H1 (cell line): ENCODE results near the gene VSIG10. TPM values are rescaled to one million over a fixed set of nuclear protein-coding genes. Genes with fewer than 3 reads are reported as not detected.

Source experiments
- CTCF ChIA-PET: fragments of 300-600 bp; sonication (Branson Sonifier 250); formaldehyde crosslinking; loops from one replicate; lab custom pipeline; 2021; ENCODE audit not compliant: partially characterized antibody; lab: Charles Lee
- POLR2A ChIA-PET: fragments of 300-600 bp; sonication (Branson Sonifier 250); formaldehyde crosslinking; loops from one replicate; lab custom pipeline; 2021; ENCODE audit warnings: inconsistent platforms; ENCODE audit not compliant: partially characterized antibody; lab: Charles Lee
- DNase-seq, 2 experiments: peaks; one replicate each; pipeline versions ENCODE4 v3.0.0 to v3.0.0-alpha.2; 2010 to 2022; ENCODE audit warnings: low spot score in 2 of 2, low read depth in 1 of 2, mixed read lengths in 1 of 2
- FAIRE-seq: peaks from 2 replicates; lab custom pipeline; 2011; peaks lifted over from hg19 to GRCh38; lab: Jason Lieb, UNC
- H2AFZ ChIP-seq: 2 replicates; pipeline ENCODE4 v1.8.1; 2012; ENCODE audit warnings: low read length, inconsistent platforms
- H2AK5ac ChIP-seq: 2 replicates; pipeline ENCODE4 v1.6.1; 2013; ENCODE audit warnings: low read depth, low read length
- H2BK120ac ChIP-seq: replicated peaks from 2 replicates; pipeline ENCODE3; 2013; ENCODE audit warnings: low read depth, low read length, inconsistent platforms
- H2BK12ac ChIP-seq: 2 replicates; pipeline ENCODE4 v1.6.1; 2013; ENCODE audit warnings: low read depth, low read length
- H2BK15ac ChIP-seq: 2 replicates; pipeline ENCODE4 v1.6.1; 2013; ENCODE audit warnings: low read length
- H2BK20ac ChIP-seq: 2 replicates; pipeline ENCODE4 v1.6.1; 2013; ENCODE audit warnings: low read length
- H2BK5ac ChIP-seq: 2 replicates; pipeline ENCODE4 v1.6.1; 2013; ENCODE audit warnings: low read depth, low read length
- H3K14ac ChIP-seq: 2 replicates; pipeline ENCODE4 v1.6.1; 2013; ENCODE audit warnings: inconsistent platforms; ENCODE audit not compliant: insufficient read length
- H3K18ac ChIP-seq: 2 replicates; pipeline ENCODE4 v1.6.1; 2013; ENCODE audit warnings: low read length; ENCODE audit errors: extremely low read depth
- H3K23ac ChIP-seq: 2 replicates; pipeline ENCODE4 v1.6.1; 2013; ENCODE audit warnings: inconsistent platforms; ENCODE audit not compliant: insufficient read length
- H3K23me2 ChIP-seq: 2 replicates; pipeline ENCODE4 v1.6.1; 2013; ENCODE audit warnings: low read depth, low read length
- H3K27ac ChIP-seq: 2 replicates; pipeline ENCODE4 v1.6.1; 2011; ENCODE audit warnings: low read depth, low read length, inconsistent platforms
- H3K27me3 ChIP-seq, 4 experiments: replicated peaks in 1 of 4; 1 replicate in 1 of 4; 2 replicates in 3 of 4; pipeline versions ENCODE4 v1.6.1 to v1.8.1; 2011 to 2013; ENCODE audit warnings: low read length in 3 of 4, mild to moderate bottlenecking in 3 of 4, inconsistent platforms in 2 of 4, mixed read lengths in 2 of 4, moderate library complexity in 1 of 4; ENCODE audit not compliant: control insufficient read depth in 3 of 4, insufficient read depth in 3 of 4; ENCODE audit errors: extremely low read depth in 1 of 4
- H3K36me3 ChIP-seq, 4 experiments: 2 replicates each; pipeline versions ENCODE4 v1.6.1 to v1.8.1; 2011 to 2013; ENCODE audit warnings: mild to moderate bottlenecking in 4 of 4, low read length in 3 of 4, moderate library complexity in 2 of 4, control low read depth in 1 of 4, inconsistent platforms in 1 of 4; ENCODE audit not compliant: insufficient read depth in 4 of 4, control insufficient read depth in 2 of 4
- H3K4ac ChIP-seq: replicated peaks from 2 replicates; pipeline ENCODE3; 2013; ENCODE audit warnings: low read length, low read depth, mixed read lengths, inconsistent platforms; ENCODE audit not compliant: insufficient read length
- H3K4me1 ChIP-seq, 4 experiments: replicated peaks in 1 of 4; 1 replicate in 1 of 4; 2 replicates in 3 of 4; pipeline versions ENCODE4 v1.6.1 to v1.8.1; 2011 to 2013; ENCODE audit warnings: low read length in 3 of 4, inconsistent platforms in 2 of 4, mixed read lengths in 1 of 4; ENCODE audit not compliant: insufficient read depth in 4 of 4, control insufficient read depth in 3 of 4
- H3K4me2 ChIP-seq, 2 experiments: 2 replicates each; pipeline versions ENCODE4 v1.6.1 to v1.8.1; 2011 to 2013; ENCODE audit warnings: low read depth in 2 of 2, low read length in 2 of 2, control low read depth in 1 of 2, inconsistent platforms in 1 of 2, mild to moderate bottlenecking in 1 of 2; ENCODE audit not compliant: insufficient read depth in 1 of 2
- H3K4me3 ChIP-seq, 4 experiments: fragments of 200-600, 300-600 bp in 1 of 4; sonication (generic), shearing (Covaris generic), sonication (Bioruptor Twin) in 1 of 4; 2 replicates each; pipeline versions ENCODE4 v1.5.1 to v1.8.1; 2011 to 2016; ENCODE audit warnings: low read length in 4 of 4, low read depth in 3 of 4, control low read depth in 2 of 4, inconsistent platforms in 2 of 4, mild to moderate bottlenecking in 2 of 4, mixed read lengths in 1 of 4, moderate library complexity in 1 of 4; ENCODE audit not compliant: insufficient read depth in 2 of 4; ENCODE audit errors: extremely low read depth in 1 of 4
- H3K56ac ChIP-seq: replicated peaks from 2 replicates; pipeline ENCODE3; 2013; ENCODE audit warnings: low read depth, mild to moderate bottlenecking, mixed read lengths, low read length, inconsistent platforms; ENCODE audit not compliant: insufficient read length
- H3K79me1 ChIP-seq: 2 replicates; pipeline ENCODE4 v1.6.1; 2013; ENCODE audit warnings: low read depth, low read length, control low read depth
- H3K79me2 ChIP-seq, 2 experiments: 2 replicates each; pipeline versions ENCODE4 v1.6.1 to v1.8.1; 2012 to 2013; ENCODE audit warnings: low read length in 2 of 2, mild to moderate bottlenecking in 2 of 2, inconsistent platforms in 1 of 2; ENCODE audit not compliant: insufficient read depth in 2 of 2, control insufficient read depth in 1 of 2
- H3K9ac ChIP-seq, 4 experiments: replicated peaks in 1 of 4; 1 replicate in 1 of 4; 2 replicates in 3 of 4; pipeline versions ENCODE4 v1.6.1 to v1.8.1; 2011 to 2013; ENCODE audit warnings: low read depth in 3 of 4, low read length in 3 of 4, control low read depth in 2 of 4, mild to moderate bottlenecking in 2 of 4, moderate library complexity in 2 of 4, inconsistent platforms in 1 of 4; ENCODE audit errors: extremely low read depth in 1 of 4
- H3K9me3 ChIP-seq, 2 experiments: 2 replicates each; pipeline versions ENCODE4 v1.6.1 to v1.8.1; 2012 to 2013; ENCODE audit warnings: mild to moderate bottlenecking in 2 of 2, moderate library complexity in 2 of 2, control low read depth in 1 of 2, inconsistent platforms in 1 of 2, low read depth in 1 of 2, low read length in 1 of 2, mixed read lengths in 1 of 2; ENCODE audit not compliant: insufficient read depth in 2 of 2
- H4K20me1 ChIP-seq, 2 experiments: replicated peaks in 1 of 2; 2 replicates each; pipeline versions ENCODE3 to v1.8.1; 2011 to 2013; ENCODE audit warnings: inconsistent platforms in 2 of 2, low read length in 2 of 2, mild to moderate bottlenecking in 1 of 2; ENCODE audit not compliant: insufficient read depth in 2 of 2, control insufficient read depth in 1 of 2
- H4K5ac ChIP-seq: 2 replicates; pipeline ENCODE4 v1.6.1; 2013; ENCODE audit warnings: low read length, low read depth, mixed read lengths, inconsistent platforms; ENCODE audit not compliant: insufficient read length
- H4K8ac ChIP-seq: 2 replicates; pipeline ENCODE4 v1.8.0; 2013; ENCODE audit warnings: mild to moderate bottlenecking, moderate library complexity, low read length, inconsistent platforms; ENCODE audit not compliant: insufficient read depth; ENCODE audit errors: extremely low read depth
- H4K91ac ChIP-seq: replicated peaks from 2 replicates; pipeline ENCODE3; 2013; ENCODE audit warnings: low read length, mixed read lengths, inconsistent platforms; ENCODE audit not compliant: insufficient read length
- BRCA1 ChIP-seq: IDR thresholded peaks from 2 replicates; pipeline ENCODE4 v1.6.1; 2012; ENCODE audit warnings: low read depth, low read length, improper control_type of control experiment
- CHD1 ChIP-seq: IDR thresholded peaks from 2 replicates; pipeline ENCODE4 v1.6.1; 2012; ENCODE audit warnings: low read depth, low read length, improper control_type of control experiment
- EZH2 ChIP-seq: fragments of 200-600 bp; sonication (generic); IDR thresholded peaks from 2 replicates; pipeline ENCODE4 v1.7.1; 2012; ENCODE audit warnings: low read depth, mild to moderate bottlenecking, moderate library complexity, low read length, inconsistent platforms; ENCODE audit not compliant: severe bottlenecking
- HDAC6 ChIP-seq: IDR thresholded peaks from one replicate; pipeline ENCODE4 v1.7.1; 2012; ENCODE audit warnings: low read depth, mild to moderate bottlenecking, inconsistent platforms, low read length, moderate library complexity
- MAFK ChIP-seq: IDR thresholded peaks from 2 replicates; pipeline ENCODE4 v1.6.1; 2012; ENCODE audit warnings: low read depth, mild to moderate bottlenecking, improper control_type of control experiment, low read length
- POLR2AphosphoS5 ChIP-seq: IDR thresholded peaks from 2 replicates; pipeline ENCODE4 v1.6.1; 2011; ENCODE audit warnings: low read depth, low read length
- POU5F1 ChIP-seq: IDR thresholded peaks from 2 replicates; pipeline ENCODE4 v1.6.1; 2011; ENCODE audit warnings: low read depth, mild to moderate bottlenecking, low read length, moderate library complexity
- RXRA ChIP-seq: IDR thresholded peaks from 2 replicates; pipeline ENCODE4 v1.6.1; 2011; ENCODE audit warnings: low read depth, mild to moderate bottlenecking, low read length, moderate library complexity; ENCODE audit not compliant: insufficient read depth
- SIX5 ChIP-seq: IDR thresholded peaks from 2 replicates; pipeline ENCODE4 v1.6.1; 2011; ENCODE audit warnings: mild to moderate bottlenecking, low read depth, low read length
- SP2 ChIP-seq: IDR thresholded peaks from 2 replicates; pipeline ENCODE4 v1.6.1; 2012; ENCODE audit warnings: mild to moderate bottlenecking, low read length, inconsistent platforms
- SP4 ChIP-seq: IDR thresholded peaks from 2 replicates; pipeline ENCODE4 v1.6.1; 2012; ENCODE audit warnings: low read length, inconsistent platforms
- YY1 ChIP-seq: IDR thresholded peaks from 2 replicates; pipeline ENCODE4 v1.6.1; 2011; ENCODE audit warnings: low read depth, mild to moderate bottlenecking, low read length
- WGBS, 2 experiments: shearing (Covaris generic) in 1 of 2; methylation state at CpG; one replicate each; pipeline versions ENCODE4 v1.1.6 to v1.1.7; 2013 to 2015; ENCODE audit warnings: low lambda C conversion rate in 2 of 2, mixed read lengths in 2 of 2, inconsistent platforms in 1 of 2, low coverage in 1 of 2, missing lambda C conversion rate in 1 of 2; ENCODE audit not compliant: insufficient replicate concordance in 2 of 2, insufficient coverage in 1 of 2, insufficient read length in 1 of 2; ENCODE audit errors: extremely low coverage in 1 of 2, missing lambda C conversion rate in 1 of 2; 5-methylcytosine and 5-hydroxymethylcytosine counted together
- polyA plus RNA-seq, 7 experiments: library from polyadenylated mRNA; depleted of rRNA in 3 of 7; stranded (reverse) in 5 of 7; unstranded in 2 of 7; fragments of >200 nt in 5 of 7; fragments of 200-250 nt in 2 of 7; gene quantifications; 1 replicate in 5 of 7; 2 replicates in 1 of 7; 4 replicates in 1 of 7; pipeline versions ENCODE4 v1.2.1 to v1.2.3, GENCODE V29; 2011 to 2013; ENCODE audit warnings: missing spikeins in 2 of 7, mixed read lengths in 2 of 7
- total RNA-seq: library from RNA; stranded (reverse); fragmentation: NEBNext Ultra II Directional; extraction: Animal tissue kit (Norgen Biotek cat#: 25700); gene quantifications from 2 replicates; pipeline ENCODE4 v1.2.1, GENCODE V29; 2021
- TF ChIP-seq, protein P1 (sequence below), 3 experiments: IDR thresholded peaks; 1 replicate in 2 of 3; 2 replicates in 1 of 3; pipeline versions ENCODE4 v1.5.1 to v1.6.1; 2011; ENCODE audit warnings: low read length in 3 of 3, mild to moderate bottlenecking in 3 of 3, inconsistent platforms in 2 of 3, low read depth in 1 of 3, moderate library complexity in 1 of 3; ENCODE audit not compliant: insufficient read depth in 1 of 3; ENCODE audit errors: control extremely low read depth in 1 of 3

The VSIG10 gene
- total and polyA plus RNA-seq, 2 of the 8 experiments (the other 6 are each of a cell fraction or from before 2014, with no cell fraction given) = 34.4 to 93.6 TPM

DNA sequence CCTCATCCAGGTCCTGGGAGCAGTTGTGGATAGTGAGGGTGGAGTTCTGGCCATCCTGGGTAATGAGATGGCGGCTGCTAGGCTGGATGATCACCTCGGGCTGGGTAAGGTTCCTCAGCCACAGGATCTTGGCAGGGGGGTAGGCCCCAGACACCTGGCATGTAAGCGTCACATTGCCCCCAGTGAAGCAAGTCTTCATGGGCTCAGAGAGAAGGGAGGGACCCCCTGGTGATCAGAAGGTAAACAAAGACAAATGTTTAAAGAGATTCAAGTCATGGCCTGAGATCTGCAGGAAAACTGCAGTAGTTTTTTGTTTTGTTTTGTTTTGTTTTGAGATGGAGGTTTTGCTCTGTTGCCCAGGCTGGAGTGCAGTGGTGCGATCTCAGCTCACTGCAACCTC, 30.0 kb downstream of the VSIG10 start:
- FAIRE-seq = no peak
- Histone ChIP-seq H3K9me3 (no peaks in the 10 kb centered on the region), H3K23me2 (no peaks in the 10 kb centered on the region), H3K27ac (no peak overlapping the region), H3K9ac (no peak overlapping the region), H3K79me2 (no peaks in the 10 kb centered on the region), H2AK5ac (no peak overlapping the region), H4K5ac (no peak overlapping the region), H4K20me1 (no peaks in the 10 kb centered on the region), H2BK15ac (no peak overlapping the region), H3K14ac (no peak overlapping the region), H3K18ac (no peak overlapping the region), H3K4ac (no peak overlapping the region), H3K36me3 (peaks cover 14 to 49% (median 37%) of the 10 kb centered on the region in 4 experiments), H2AFZ (no peak overlapping the region), H3K4me3 (no peak overlapping the region), H3K4me2 (no peak overlapping the region), H2BK20ac (no peak overlapping the region), H3K27me3 (no peaks in the 10 kb centered on the region), H4K8ac (no peak overlapping the region), H3K79me1 (no peaks in the 10 kb centered on the region), H3K4me1 (no peaks in the 10 kb centered on the region), H2BK12ac (no peak overlapping the region), H4K91ac (no peak overlapping the region), H3K56ac (no peak overlapping the region), H2BK120ac (no peak overlapping the region), H3K23ac (no peak overlapping the region), H2BK5ac (no peak overlapping the region)
- 100% methylated on average over 4 of the region's 4 CpGs; no CpG with 5 or more reads in 1 of the 2 experiments for WGBS, 2 experiments
- ChIA-PET CTCF (interaction anchor here (1.0 kb wide), 1 partner anchor 9 kb away, joined by 3 read pairs; no protein-coding TSS in a partner anchor), POLR2A (interaction anchor here (1.1 to 2.4 kb wide), 6 partner anchors 10 to 70 kb away, joined by 3 to 10 read pairs (median 4); partner anchors contain the start of gene WSB2)
- no peak for DNase-seq
- no peak for TF ChIP-seq SP2
- TF ChIP-seq, protein P1, sequence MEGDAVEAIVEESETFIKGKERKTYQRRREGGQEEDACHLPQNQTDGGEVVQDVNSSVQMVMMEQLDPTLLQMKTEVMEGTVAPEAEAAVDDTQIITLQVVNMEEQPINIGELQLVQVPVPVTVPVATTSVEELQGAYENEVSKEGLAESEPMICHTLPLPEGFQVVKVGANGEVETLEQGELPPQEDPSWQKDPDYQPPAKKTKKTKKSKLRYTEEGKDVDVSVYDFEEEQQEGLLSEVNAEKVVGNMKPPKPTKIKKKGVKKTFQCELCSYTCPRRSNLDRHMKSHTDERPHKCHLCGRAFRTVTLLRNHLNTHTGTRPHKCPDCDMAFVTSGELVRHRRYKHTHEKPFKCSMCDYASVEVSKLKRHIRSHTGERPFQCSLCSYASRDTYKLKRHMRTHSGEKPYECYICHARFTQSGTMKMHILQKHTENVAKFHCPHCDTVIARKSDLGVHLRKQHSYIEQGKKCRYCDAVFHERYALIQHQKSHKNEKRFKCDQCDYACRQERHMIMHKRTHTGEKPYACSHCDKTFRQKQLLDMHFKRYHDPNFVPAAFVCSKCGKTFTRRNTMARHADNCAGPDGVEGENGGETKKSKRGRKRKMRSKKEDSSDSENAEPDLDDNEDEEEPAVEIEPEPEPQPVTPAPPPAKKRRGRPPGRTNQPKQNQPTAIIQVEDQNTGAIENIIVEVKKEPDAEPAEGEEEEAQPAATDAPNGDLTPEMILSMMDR (IDR thresholded peaks at IDR 0.05; ENCODE audit: control extremely low read depth in 1 of 3, insufficient read depth in 1 of 3, low read depth in 1 of 3, low read length in 3 of 3) = no peak
- no peak for TF ChIP-seq POU5F1
- no peak for TF ChIP-seq RXRA
- no peak for TF ChIP-seq MAFK
- no peak for TF ChIP-seq HDAC6
- no peak for TF ChIP-seq SP4
- no peak for TF ChIP-seq CHD1
- no peak for TF ChIP-seq EZH2
- no peak for TF ChIP-seq POLR2AphosphoS5
- TF ChIP-seq YY1 = no peak
- no peak for TF ChIP-seq SIX5
- no peak for TF ChIP-seq BRCA1
